Amygdala (tissue), 56 donors: ENCODE results near the gene REEP1.

Source experiments
- DNase-seq, 56 donors: peaks; one replicate each; lab custom pipeline; 2025; lab: John Stamatoyannopoulos, UW

Gene REEP1, protein sequence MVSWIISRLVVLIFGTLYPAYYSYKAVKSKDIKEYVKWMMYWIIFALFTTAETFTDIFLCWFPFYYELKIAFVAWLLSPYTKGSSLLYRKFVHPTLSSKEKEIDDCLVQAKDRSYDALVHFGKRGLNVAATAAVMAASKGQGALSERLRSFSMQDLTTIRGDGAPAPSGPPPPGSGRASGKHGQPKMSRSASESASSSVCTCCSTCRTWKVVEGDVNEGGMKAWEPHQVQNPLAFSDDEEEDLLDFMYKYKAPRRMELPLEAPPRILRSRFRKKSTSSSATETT

GRCh38 chr2:86337244-86337835 lies at the start of gene REEP1:
Gene REEP1, minus strand, starts transcription at chr2:86337626. Its CDS starts 116 bp downstream, at chr2:86337510.
- DNase-seq = peak in 15 of 56 donors; percentile 8 to 64 (median 33)

- no peak for DNase-seq
These were observed 46.4 kb upstream of the REEP1 start for GRCh38 chr2:86383844-86384243.

GRCh38 chr2:86382698-86383097 lies 45.3 kb upstream of the REEP1 start:
- no peak for DNase-seq

- DNase-seq = no peak
These were observed 44.7 kb upstream of the REEP1 start for GRCh38 chr2:86382108-86382507.

DNA sequence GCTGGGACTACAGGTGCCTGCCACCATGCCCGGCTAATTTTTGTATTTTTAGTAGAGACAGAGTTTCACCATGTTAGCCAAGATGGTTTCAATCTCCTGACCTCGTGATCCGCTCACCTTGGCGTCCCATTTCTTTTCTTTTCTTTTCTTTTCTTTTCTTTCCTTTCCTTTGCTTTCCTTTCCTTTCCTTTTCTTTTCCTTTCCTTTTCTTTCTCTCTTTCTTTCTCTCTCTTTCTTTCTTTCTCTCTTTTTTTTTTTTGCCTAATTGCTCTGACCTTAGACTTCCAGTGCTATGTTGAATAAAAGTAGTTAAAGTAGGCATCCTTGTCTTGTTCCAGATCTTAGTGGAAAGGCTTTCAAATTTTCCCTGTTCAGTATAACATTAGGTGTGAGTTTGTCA lies 41.0 kb upstream of the REEP1 start:
- DNase-seq = no peak

- DNase-seq = no peak
These were observed 38.2 kb upstream of the REEP1 start for GRCh38 chr2:86375623-86376022.

GRCh38 chr2:86372641-86373502 lies 35.4 kb upstream of the REEP1 start:
- DNase-seq = peak in 6 of 56 donors; percentile 3 to 57 (median 8)

- DNase-seq = no peak
These were observed 34.7 kb upstream of the REEP1 start for GRCh38 chr2:86372133-86372532.

- no peak for DNase-seq
These were observed 34.1 kb upstream of the REEP1 start for GRCh38 chr2:86371527-86371926.

DNA sequence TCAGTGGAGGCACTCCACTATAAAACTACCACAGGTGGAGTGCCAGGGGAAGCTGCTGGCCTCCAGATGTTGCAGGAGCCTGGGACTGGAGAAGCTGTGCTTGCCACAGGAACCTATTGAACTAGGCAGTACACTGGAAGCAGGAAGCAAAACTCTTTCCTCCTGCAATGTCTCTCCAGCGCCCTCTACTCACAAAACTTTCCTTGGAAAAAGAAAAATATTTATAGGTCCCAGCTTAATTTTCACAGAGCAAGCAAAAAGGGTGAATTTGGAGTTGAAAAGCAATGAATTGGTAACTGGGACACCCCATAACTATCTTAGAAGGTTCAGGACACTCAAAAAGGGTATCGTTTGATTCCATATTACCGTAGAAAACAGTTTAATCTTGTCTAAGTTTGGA lies 33.2 kb upstream of the REEP1 start:
- no peak for DNase-seq

DNA sequence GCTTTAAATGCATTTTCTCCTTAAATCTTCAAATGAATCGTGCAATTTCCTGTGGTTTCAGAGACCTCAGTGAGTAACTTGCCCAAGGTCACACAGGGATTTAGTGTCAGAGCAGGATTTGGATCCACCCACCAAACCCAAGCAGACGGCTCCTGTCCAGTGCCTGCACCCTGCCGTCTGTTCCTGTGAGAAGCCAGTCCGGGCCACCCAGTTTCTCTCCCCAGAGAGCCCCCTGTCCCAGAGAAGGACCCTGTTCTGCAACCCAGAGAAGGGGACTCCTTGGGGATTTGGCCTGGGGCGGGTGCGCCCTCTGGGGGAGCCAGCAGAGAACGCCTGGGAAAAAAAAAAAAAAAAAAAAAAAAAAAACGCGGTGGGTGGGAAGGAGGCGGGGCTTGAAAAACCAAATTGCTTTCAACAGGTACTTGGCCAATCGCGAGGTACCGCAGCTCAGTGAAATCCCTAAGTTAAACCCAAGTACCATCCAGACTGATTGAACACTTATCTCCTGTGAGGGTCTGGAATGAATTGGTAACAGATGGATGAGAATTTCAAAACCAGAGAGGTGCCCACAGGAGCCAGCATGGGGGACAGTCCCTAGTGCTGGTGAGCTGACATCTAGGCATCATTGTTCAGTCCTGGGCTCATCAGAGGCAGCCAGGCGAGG lies 30.9 kb upstream of the REEP1 start:
- DNase-seq = peak in 28 of 56 donors; percentile 2 to 48 (median 16)

DNA sequence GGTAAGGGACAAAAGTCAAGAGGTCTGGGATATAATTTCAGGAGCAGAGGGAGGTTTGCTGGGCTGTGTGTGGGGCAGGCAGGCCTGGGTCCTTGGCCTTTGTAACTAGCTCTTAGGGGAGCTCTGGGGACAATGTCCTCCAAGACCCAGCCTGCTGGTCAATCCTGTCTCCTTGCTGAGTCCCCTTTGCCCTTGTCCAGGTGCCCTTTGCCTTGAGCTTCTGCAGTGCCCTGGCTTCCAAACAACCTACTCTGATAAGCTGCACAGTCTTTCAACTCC lies 30.0 kb upstream of the REEP1 start:
- DNase-seq = no peak

DNA sequence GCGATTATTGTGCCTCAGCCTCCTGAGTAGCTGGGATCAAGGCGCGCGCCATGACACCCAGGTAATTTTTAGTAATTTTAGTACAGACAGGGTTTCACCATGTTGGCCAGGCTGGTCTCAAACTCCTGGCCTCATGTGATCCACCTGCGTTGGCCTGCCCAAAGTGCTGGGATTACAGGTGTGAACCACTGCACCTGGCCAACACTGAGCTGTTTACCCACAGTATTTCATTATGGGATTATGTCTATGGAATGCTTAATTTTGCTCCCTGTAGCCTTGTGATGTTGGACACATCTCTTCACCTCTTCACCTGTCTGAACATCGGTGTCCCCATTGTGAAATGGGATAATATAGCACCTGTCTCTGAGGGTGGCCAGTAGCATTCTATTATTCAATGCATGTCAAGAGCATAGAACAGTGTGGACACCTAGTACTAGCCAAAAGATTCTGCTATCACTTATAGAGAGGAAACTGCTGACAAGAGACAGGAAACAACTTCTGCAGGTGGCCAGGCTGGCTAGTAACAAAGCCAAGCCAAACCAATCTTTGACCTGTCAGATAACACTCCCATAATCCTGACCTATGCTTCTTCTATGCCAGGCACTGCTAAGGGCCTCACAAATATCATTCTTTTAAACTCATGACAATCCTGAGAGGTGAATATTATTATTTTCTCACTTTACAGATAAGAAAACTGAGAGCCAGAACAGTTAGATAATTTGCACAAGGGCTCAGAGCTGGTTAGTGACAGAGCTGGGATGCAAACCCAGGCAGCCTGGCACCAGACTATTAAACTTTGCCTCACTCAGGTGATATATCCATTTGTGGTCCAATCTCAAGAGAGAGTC lies 29.4 kb upstream of the REEP1 start:
- no peak for DNase-seq

GRCh38 chr2:86364894-86365293 lies 27.5 kb upstream of the REEP1 start:
- DNase-seq = no peak

DNA sequence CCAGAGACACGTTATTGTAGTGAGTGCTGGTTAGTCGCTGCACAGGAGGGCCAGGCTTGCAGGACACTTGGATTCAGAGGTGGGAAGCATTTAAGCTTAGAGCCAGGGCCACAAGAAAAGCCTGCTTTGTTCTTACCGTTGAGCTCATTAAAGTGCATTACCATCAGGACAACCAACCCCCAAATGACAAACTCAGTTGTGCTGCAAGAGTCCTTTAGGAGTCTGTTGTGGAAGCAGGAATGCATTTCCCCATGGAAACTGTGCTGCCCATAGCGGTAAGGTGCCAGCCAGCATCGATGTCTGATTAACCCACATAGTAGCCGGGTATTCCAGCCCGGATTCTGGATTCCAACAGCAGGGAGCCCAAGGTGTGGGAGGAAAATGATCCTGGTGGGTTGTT lies 23.4 kb upstream of the REEP1 start:
- peak in 6 of 56 donors; percentile 10 to 52 (median 16) for DNase-seq

DNA sequence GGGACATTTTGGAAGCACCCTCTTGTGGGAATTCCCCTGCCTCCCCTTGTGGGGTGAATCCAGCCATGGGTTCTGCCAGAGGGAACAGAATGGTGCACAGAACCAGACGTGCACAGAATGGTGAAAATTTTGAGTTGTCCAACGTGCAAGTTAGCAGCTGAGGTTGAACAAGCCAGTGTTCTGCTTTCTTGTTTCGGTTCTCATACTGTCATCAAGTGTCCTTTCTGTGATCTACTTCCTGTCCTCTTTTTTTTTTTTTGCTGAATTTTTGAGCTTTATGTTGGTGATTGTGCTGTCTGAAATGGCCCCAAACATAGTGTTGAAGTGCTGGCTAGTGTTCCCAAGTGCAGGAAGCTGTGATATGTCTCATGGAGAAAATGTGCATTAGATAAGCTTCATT lies 21.5 kb upstream of the REEP1 start:
- no peak for DNase-seq

- DNase-seq = no peak
These were observed 20.1 kb upstream of the REEP1 start for GRCh38 chr2:86357392-86357963.

DNA sequence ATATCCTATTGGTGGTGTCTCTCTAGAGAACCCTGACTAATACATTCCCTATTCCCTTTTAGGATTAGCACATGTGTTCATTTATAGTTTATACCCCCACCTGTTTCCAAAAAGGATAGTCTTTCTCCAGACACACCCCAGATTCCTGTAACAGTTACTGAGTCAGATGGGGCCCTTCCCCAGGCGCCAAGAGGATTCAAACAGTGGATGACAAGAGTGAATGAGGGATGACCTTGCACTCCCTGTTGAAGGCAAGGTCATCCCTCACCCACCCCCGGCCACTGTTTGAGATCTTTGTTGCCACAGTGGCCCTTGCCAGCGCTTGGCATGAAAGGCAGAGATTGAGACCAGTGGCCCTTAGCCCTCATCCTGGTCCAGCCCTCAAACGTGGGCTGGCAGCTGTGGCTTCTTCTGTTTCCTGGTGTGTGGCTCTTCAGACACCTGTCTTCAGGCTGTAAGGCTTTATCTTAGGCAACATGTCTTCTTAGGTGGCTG lies 15.3 kb upstream of the REEP1 start:
- DNase-seq = no peak

GRCh38 chr2:86352137-86352726 lies 14.8 kb upstream of the REEP1 start:
- DNase-seq = no peak
